GM23248 (cell line): ENCODE results near the gene CCDC197.

Experiments
- EZH2 ChIP-seq: fragments of 200-600 bp; sonication (generic); IDR thresholded peaks from 2 replicates; pipeline ENCODE4 v1.6.1; 2018; ENCODE audit warnings: antibody characterized with exemption, mild to moderate bottlenecking; ENCODE audit not compliant: insufficient read depth, poor library complexity, severe bottlenecking
- EZH2phosphoT487 ChIP-seq: fragments of 200-600 bp; sonication (generic); IDR thresholded peaks from 2 replicates; pipeline ENCODE4 v1.6.1; 2018; ENCODE audit warnings: antibody characterized with exemption, moderate library complexity, mild to moderate bottlenecking, low read depth; ENCODE audit not compliant: insufficient read depth

DNA sequence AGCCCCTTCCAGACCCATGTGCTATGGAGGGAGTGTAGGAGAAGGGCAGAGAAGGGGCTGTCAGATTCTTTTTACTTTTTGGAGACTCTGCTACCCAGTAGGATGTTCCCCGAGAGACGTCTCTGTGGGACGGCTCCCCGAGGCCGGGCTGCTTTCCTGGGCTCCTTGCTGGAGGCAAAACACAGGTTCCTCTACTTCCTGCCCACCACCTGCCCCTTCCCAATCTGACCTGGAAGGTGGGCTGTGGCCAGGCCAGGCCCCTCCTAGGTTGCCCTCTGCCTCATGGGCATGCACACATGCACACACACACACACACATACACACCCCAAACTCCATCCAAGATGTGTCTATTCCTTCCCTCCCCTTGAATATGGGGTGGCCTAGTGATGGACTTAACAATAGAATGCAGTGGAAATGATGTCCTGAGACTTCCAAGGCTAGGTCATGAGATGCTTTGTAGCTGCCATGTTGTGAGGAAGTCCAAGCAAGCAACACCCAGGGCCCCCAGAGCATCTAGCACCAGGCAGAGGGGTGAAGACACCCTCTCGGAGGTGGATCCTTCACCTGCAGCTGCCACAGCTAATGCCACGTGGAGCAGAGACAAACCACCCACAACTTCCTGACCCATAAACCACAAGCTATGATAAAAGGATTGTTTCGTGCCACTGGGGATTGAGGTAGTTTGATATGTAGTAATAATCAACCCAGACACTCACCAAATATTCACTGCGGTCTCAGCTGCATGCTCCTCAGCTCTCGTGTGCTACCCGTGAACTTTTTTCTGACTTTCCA is 19.1 kb upstream of the CCDC197 start:
- TF ChIP-seq EZH2 (no peak), EZH2phosphoT487 (no peak)
